AG04449 (cell line): ENCODE results near the gene RAI14.

ENCODE experiments used
- CTCF ChIA-PET: fragments of 350-600 bp; formaldehyde crosslinking; extraction: SDS; loops from one replicate; lab custom pipeline; 2021; ENCODE audit warnings: antibody characterized with exemption; lab: Yijun Ruan, JAX
- POLR2A ChIA-PET: fragments of 400-600, 350-600 bp; formaldehyde crosslinking; extraction: SDS; loops from one replicate; lab custom pipeline; 2020; ENCODE audit warnings: antibody characterized with exemption, inconsistent platforms; lab: Yijun Ruan, JAX
- DNase-seq: peaks from one replicate; pipeline ENCODE4 v3.0.0-alpha.2; 2010; ENCODE audit warnings: low read depth, low spot score
- H3K4me3 ChIP-seq: 2 replicates; pipeline ENCODE4 v1.5.1; 2011; ENCODE audit warnings: low read depth, mild to moderate bottlenecking, control low read depth, low read length
- CTCF ChIP-seq: IDR thresholded peaks from one replicate; pipeline ENCODE4 v1.5.1; 2011; ENCODE audit warnings: mild to moderate bottlenecking, moderate library complexity, low read length, control low read depth, inconsistent platforms; ENCODE audit not compliant: insufficient read depth; ENCODE audit errors: missing control alignments

Gene RAI14

DNA sequence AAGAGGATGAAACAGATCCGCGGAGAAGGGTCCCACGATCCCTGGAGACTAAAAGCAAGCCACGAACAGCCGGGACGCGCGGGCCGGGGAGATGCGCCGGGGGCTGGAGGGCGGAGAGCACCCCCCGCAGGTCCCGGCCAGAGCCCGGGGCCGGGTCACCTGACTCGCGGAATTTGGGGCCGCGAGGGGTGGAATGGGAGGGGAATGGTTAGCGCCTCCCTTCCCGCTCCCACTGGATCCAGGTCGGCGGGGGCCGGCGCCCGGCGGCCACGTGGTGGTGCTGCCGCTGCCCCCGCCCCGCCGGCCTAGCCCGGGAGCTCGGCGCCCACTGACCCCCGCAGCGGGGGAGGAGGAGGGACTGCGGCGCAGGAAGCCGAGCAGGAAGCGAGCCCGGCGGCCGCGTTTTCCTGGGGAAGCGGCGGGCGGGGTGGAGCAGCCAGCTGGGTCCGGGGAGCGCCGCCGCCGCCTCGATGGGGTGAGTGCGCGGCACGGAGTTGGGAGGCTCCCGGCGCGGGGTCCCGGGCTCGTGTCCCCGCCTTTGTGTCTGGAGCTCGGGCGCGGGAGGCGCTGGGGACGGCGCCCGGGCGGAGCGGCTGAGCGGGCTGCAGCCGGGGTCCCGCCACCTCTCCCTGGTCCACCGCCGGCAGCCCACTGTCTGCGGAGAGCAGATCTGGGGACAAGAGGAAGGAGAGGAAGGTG is at the start of gene RAI14:
Gene RAI14, plus strand, starts transcription at position 328 of the 699 bp plus-strand sequence. CDS start 30,592 bp downstream, outside the sequence.
- no peak for DNase-seq
- no peak for TF ChIP-seq CTCF
- peak within 1 kb of the TSS; percentile 85 for H3K4me3 ChIP-seq
- ChIA-PET POLR2A (interaction anchor here (0.7 to 1.9 kb wide), 8 partner anchors 11 to 165 kb away, joined by 3 to 9 read pairs (median 4); no protein-coding TSS in a partner anchor), CTCF (interaction anchor here (1.4 to 5.1 kb wide), 5 partner anchors 16 to 242 kb away, joined by 3 to 21 read pairs (median 4); no protein-coding TSS in a partner anchor)

GRCh38 chr5:34608368-34608767 is 47.8 kb upstream of the RAI14 start:
- ChIA-PET CTCF (interaction anchor here (0.7 to 1.2 kb wide), 2 partner anchors 9 to 124 kb away, joined by 3 read pairs; no protein-coding TSS in a partner anchor), POLR2A (interaction anchor here (1.0 kb wide), 1 partner anchor 37 kb away, joined by 3 read pairs; no protein-coding TSS in a partner anchor)
- no peak for TF ChIP-seq CTCF
- H3K4me3 ChIP-seq = no peak overlapping the region
- DNase-seq = no peak

- peak; percentile 80 for DNase-seq
- TF ChIP-seq CTCF = no peak
- ChIA-PET CTCF (interaction anchor here (0.7 to 1.2 kb wide), 2 partner anchors 10 to 124 kb away, joined by 3 read pairs; no protein-coding TSS in a partner anchor), POLR2A (interaction anchor here (0.7 to 1.0 kb wide), 2 partner anchors 31 to 38 kb away, joined by 3 read pairs; no protein-coding TSS in a partner anchor)
- no peak overlapping the region for H3K4me3 ChIP-seq
These were observed 47.1 kb upstream of the RAI14 start for GRCh38 chr5:34608859-34609648.

GRCh38 chr5:34609951-34610441 is 46.1 kb upstream of the RAI14 start:
- TF ChIP-seq CTCF = no peak
- no peak overlapping the region for H3K4me3 ChIP-seq
- CTCF ChIA-PET = interaction anchor here (1.2 kb wide), 2 partner anchors 12 to 21 kb away, joined by 3 to 4 read pairs; no protein-coding TSS in a partner anchor
- no peak for DNase-seq
- POLR2A ChIA-PET = interaction anchor here (0.7 kb wide), 2 partner anchors 16 to 30 kb away, joined by 3 read pairs; no protein-coding TSS in a partner anchor

DNA sequence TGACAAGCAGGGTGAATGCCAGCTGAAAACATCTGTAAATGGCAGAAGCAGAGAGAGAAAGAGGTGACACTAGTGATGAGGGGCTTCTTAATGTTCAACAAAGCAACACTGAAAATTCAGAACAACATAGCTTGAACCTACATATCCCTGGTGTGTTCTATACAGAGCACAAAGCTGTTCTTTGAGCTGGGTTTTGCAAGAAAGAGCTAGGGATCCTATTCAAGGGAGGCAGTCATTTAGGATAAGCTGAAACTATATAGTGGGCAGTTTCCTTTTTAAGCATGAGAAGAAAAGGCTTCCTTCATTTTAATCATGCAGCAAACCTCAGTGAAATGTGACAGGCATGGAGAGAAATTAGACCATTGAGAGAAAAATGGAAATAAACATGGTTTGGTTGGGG is 45.6 kb upstream of the RAI14 start:
- no peak for TF ChIP-seq CTCF
- no peak for DNase-seq
- CTCF ChIA-PET = interaction anchor here (1.2 kb wide), 2 partner anchors 11 to 21 kb away, joined by 3 to 4 read pairs; no protein-coding TSS in a partner anchor
- no peak overlapping the region for H3K4me3 ChIP-seq
- POLR2A ChIA-PET = interaction anchor here (0.7 kb wide), 1 partner anchor 16 kb away, joined by 3 read pairs; no protein-coding TSS in a partner anchor
